ENCODE results near the gene CYP2S1. TPM values are rescaled to one million over a fixed set of nuclear protein-coding genes. Genes with fewer than 3 reads are reported as not detected.

CYP2S1 gene, protein sequence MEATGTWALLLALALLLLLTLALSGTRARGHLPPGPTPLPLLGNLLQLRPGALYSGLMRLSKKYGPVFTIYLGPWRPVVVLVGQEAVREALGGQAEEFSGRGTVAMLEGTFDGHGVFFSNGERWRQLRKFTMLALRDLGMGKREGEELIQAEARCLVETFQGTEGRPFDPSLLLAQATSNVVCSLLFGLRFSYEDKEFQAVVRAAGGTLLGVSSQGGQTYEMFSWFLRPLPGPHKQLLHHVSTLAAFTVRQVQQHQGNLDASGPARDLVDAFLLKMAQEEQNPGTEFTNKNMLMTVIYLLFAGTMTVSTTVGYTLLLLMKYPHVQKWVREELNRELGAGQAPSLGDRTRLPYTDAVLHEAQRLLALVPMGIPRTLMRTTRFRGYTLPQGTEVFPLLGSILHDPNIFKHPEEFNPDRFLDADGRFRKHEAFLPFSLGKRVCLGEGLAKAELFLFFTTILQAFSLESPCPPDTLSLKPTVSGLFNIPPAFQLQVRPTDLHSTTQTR
- total RNA-seq (2014; rRNA removed; shearing (Covaris generic)) (not detected in 2 replicates), total RNA-seq (2022) (not detected in 2 replicates), Bru-seq, nascent RNA (percentile 8 among the genes with signal in this experiment), BruChase-seq, experiment 1, labeled RNA remaining after a 6-hour chase (not detected), BruChase-seq, experiment 2, labeled RNA remaining after a 2-hour chase (not detected)
- long read RNA-seq, result 0 reads

- Histone ChIP-seq H3K4me3 (ENCODE audit: low read depth, low read length, poor library complexity, severe bottlenecking) (no peak within 1 kb of the TSS), H3K36me3 (ENCODE audit: insufficient read depth, low read length) (no peaks in the 10 kb centered on the region), H4K20me1 (ENCODE audit: insufficient read depth, low read length) (no peaks in the 10 kb centered on the region), H3K9me3 (ENCODE audit: low read length) (no peaks in the 10 kb centered on the region), H3K79me2 (ENCODE audit: insufficient read depth, low read depth, low read length) (no peaks in the 10 kb centered on the region), H3K4me2 (ENCODE audit: low read length) (no peak within 1 kb of the TSS), H3K27ac (ENCODE audit: low read depth, low read length, poor library complexity, severe bottlenecking) (no peak within 1 kb of the TSS), H3K4me1 (ENCODE audit: insufficient read depth, low read length, poor library complexity, severe bottlenecking) (no peaks in the 10 kb centered on the region), H2AFZ (ENCODE audit: low read length) (no peak within 1 kb of the TSS), H3K9me2 (ENCODE audit: insufficient read depth, low read length) (no peaks in the 10 kb centered on the region)
- DNase-seq (ENCODE audit: low spot score), result no peak
- BruUV-seq (replicated peaks), result no TSS peak
- intact Hi-C loops (cut with micrococcal nuclease; ENCODE audit: unreplicated experiment), result no loop called here
- ChIA-PET POLR2A (no interaction called here), CTCF (ENCODE audit: unreplicated experiment) (no interaction called here)
- TF ChIP-seq EZH2phosphoT487 (IDR thresholded peaks at IDR 0.05; ENCODE audit: borderline replicate concordance, low read depth, low read length), result no peak
- TF ChIP-seq, protein P1, sequence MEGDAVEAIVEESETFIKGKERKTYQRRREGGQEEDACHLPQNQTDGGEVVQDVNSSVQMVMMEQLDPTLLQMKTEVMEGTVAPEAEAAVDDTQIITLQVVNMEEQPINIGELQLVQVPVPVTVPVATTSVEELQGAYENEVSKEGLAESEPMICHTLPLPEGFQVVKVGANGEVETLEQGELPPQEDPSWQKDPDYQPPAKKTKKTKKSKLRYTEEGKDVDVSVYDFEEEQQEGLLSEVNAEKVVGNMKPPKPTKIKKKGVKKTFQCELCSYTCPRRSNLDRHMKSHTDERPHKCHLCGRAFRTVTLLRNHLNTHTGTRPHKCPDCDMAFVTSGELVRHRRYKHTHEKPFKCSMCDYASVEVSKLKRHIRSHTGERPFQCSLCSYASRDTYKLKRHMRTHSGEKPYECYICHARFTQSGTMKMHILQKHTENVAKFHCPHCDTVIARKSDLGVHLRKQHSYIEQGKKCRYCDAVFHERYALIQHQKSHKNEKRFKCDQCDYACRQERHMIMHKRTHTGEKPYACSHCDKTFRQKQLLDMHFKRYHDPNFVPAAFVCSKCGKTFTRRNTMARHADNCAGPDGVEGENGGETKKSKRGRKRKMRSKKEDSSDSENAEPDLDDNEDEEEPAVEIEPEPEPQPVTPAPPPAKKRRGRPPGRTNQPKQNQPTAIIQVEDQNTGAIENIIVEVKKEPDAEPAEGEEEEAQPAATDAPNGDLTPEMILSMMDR (conservative IDR thresholded peaks at IDR 0.05; ENCODE audit: low read length), result no peak
Measured at GRCh38 chr19:41192574-41193429, at the start of gene CYP2S1. Gene CYP2S1 (plus strand): TSS chr19:41193219. CDS start chr19:41193265, 46 bp downstream.

- ChIA-PET CTCF (ENCODE audit: unreplicated experiment) (interaction anchor here (0.6 kb wide), 1 partner anchor 10 kb away, joined by 3 read pairs; no protein-coding TSS in a partner anchor), POLR2A (no interaction called here)
- Histone ChIP-seq H3K9me2 (ENCODE audit: insufficient read depth, low read length) (no peaks in the 10 kb centered on the region), H3K79me2 (ENCODE audit: insufficient read depth, low read depth, low read length) (no peaks in the 10 kb centered on the region), H3K9me3 (ENCODE audit: low read length) (no peaks in the 10 kb centered on the region), H3K4me1 (ENCODE audit: insufficient read depth, low read length, poor library complexity, severe bottlenecking) (no peaks in the 10 kb centered on the region), H3K4me3 (ENCODE audit: low read depth, low read length, poor library complexity, severe bottlenecking) (no peak overlapping the region), H3K36me3 (ENCODE audit: insufficient read depth, low read length) (no peaks in the 10 kb centered on the region), H3K4me2 (ENCODE audit: low read length) (no peak overlapping the region), H4K20me1 (ENCODE audit: insufficient read depth, low read length) (no peaks in the 10 kb centered on the region), H2AFZ (ENCODE audit: low read length) (no peak overlapping the region), H3K27ac (ENCODE audit: low read depth, low read length, poor library complexity, severe bottlenecking) (no peak overlapping the region)
- BruUV-seq (replicated peaks), result no TSS peak
- intact Hi-C loops (cut with micrococcal nuclease; ENCODE audit: unreplicated experiment), result loop anchor here (1.0 to 2.0 kb wide), 2 partner anchors 170 to 482 kb away; no protein-coding TSS in a partner anchor
- TF ChIP-seq, protein P1 (conservative IDR thresholded peaks at IDR 0.05; ENCODE audit: low read length), result peak; percentile 85
- no peak for TF ChIP-seq EZH2phosphoT487 (IDR thresholded peaks at IDR 0.05; ENCODE audit: borderline replicate concordance, low read depth, low read length)
- peak; percentile 74 for DNase-seq (ENCODE audit: low spot score)
Measured at GRCh38 chr19:41144403-41144802, 48.6 kb upstream of the CYP2S1 start.

All from OCI-LY7 (cell line).